Thyroid gland (tissue), 4 donors: ENCODE data around the gene CBLB. TPM values are rescaled to one million over a fixed set of nuclear protein-coding genes. Genes with fewer than 3 reads are reported as not detected.

ENCODE experiments used
- DNase-seq, 2 donors: peaks; one replicate each; pipeline ENCODE4 v3.0.0-alpha.2; 2019
- H3K27ac ChIP-seq, 3 donors: fragments of 200-600 bp; sonication (generic); 1 replicate in 2 of 3; 2 replicates in 1 of 3; pipeline ENCODE4 v1.5.1; 2016 to 2019; ENCODE audit warnings: mild to moderate bottlenecking in 1 of 3, moderate library complexity in 1 of 3
- H3K27me3 ChIP-seq: fragments of 200-600 bp; sonication (generic); one replicate; pipeline ENCODE4 v1.5.1; 2019
- H3K36me3 ChIP-seq, 2 donors: fragments of 200-600 bp; sonication (generic); one replicate each; pipeline ENCODE4 v1.5.1; 2016 to 2019
- H3K4me1 ChIP-seq, 2 donors: fragments of 200-600 bp; sonication (generic); one replicate each; pipeline ENCODE4 v1.5.1; 2017 to 2019
- H3K4me3 ChIP-seq, 3 donors: fragments of 200-600 bp; sonication (generic); replicated peaks in 1 of 3; 1 replicate in 2 of 3; 2 replicates in 1 of 3; pipeline ENCODE4 v1.5.1; 2016; ENCODE audit warnings: mild to moderate bottlenecking in 1 of 3
- H3K9me3 ChIP-seq: fragments of 200-600 bp; sonication (generic); one replicate; pipeline ENCODE4 v1.5.1; 2017
- CTCF ChIP-seq, 6 experiments: fragments of 200-600 bp in 3 of 6; fragments of 450-650 bp in 3 of 6; sonication (generic) in 3 of 6; IDR thresholded peaks; one replicate each; pipeline ENCODE4 v1.5.1; 2016 to 2019; ENCODE audit warnings: antibody characterized with exemption in 6 of 6, mild to moderate bottlenecking in 2 of 6, inconsistent platforms in 1 of 6, moderate library complexity in 1 of 6
- POLR2A ChIP-seq, 2 donors: fragments of 450-650 bp; IDR thresholded peaks; one replicate each; pipeline ENCODE4 v1.6.1; 2017; ENCODE audit warnings: antibody characterized with exemption in 2 of 2, mild to moderate bottlenecking in 2 of 2, moderate library complexity in 1 of 2
- WGBS, 2 donors: methylation state at CpG; one replicate each; pipeline ENCODE4 v1.1.5; 2017; 5-methylcytosine and 5-hydroxymethylcytosine counted together
- intact Hi-C: fragments of 100-400 bp; cut with DNase I; formaldehyde crosslinking; loops from one replicate; pipeline ENCODE4 v1.15.1; 2023
- total RNA-seq, 4 donors: library from RNA; depleted of rRNA; stranded (reverse); fragments of >200 nt; gene quantifications; one replicate each; pipeline ENCODE4 v1.2.3, GENCODE V29; 2016

Gene CBLB
- total RNA-seq, 4 donors from 2014 or later, result 61.8 to 119 (median 83.4) TPM

- Histone ChIP-seq H3K27ac (no peak overlapping the region), H3K27me3 (no peaks in the 10 kb centered on the region), H3K4me3 (no peak overlapping the region), H3K9me3 (no peaks in the 10 kb centered on the region), H3K4me1 (no peaks in the 10 kb centered on the region), H3K36me3 (no peaks in the 10 kb centered on the region)
- intact Hi-C loops, result no loop called here
- DNase-seq, result no peak
- WGBS, 2 donors, result 86% methylated on average over 5 of the region's 5 CpGs
- no peak for TF ChIP-seq POLR2A (IDR thresholded peaks at IDR 0.05)
- no peak for TF ChIP-seq CTCF (IDR thresholded peaks at IDR 0.05)
These were observed 234.1 kb downstream of the CBLB start for GRCh38 chr3:105634708-105635107.

- no peak overlapping the region for H3K4me3 ChIP-seq
- no peak for DNase-seq
- no peak overlapping the region for H3K27ac ChIP-seq
- H3K9me3 ChIP-seq, result no peaks in the 10 kb centered on the region
- intact Hi-C loops, result no loop called here
- H3K27me3 ChIP-seq, result no peaks in the 10 kb centered on the region
- no peaks in the 10 kb centered on the region for H3K4me1 ChIP-seq
- TF ChIP-seq POLR2A (IDR thresholded peaks at IDR 0.05), result no peak
- no peak for TF ChIP-seq CTCF (IDR thresholded peaks at IDR 0.05)
- no peaks in the 10 kb centered on the region for H3K36me3 ChIP-seq
These were observed 239.1 kb downstream of the CBLB start for GRCh38 chr3:105629718-105630117.

GRCh38 chr3:105626739-105627138, 242.1 kb downstream of the CBLB start:
- Histone ChIP-seq H3K9me3 (no peaks in the 10 kb centered on the region), H3K4me1 (no peaks in the 10 kb centered on the region), H3K27ac (no peak overlapping the region), H3K27me3 (no peaks in the 10 kb centered on the region), H3K4me3 (no peak overlapping the region), H3K36me3 (no peaks in the 10 kb centered on the region)
- intact Hi-C loops, result no loop called here
- WGBS, 2 donors, result 96 to 97% methylated on average over 5 of the region's 5 CpGs
- no peak for TF ChIP-seq CTCF (IDR thresholded peaks at IDR 0.05)
- TF ChIP-seq POLR2A (IDR thresholded peaks at IDR 0.05), result no peak
- no peak for DNase-seq

GRCh38 chr3:105622169-105622568, 246.6 kb downstream of the CBLB start:
- no peaks in the 10 kb centered on the region for H3K36me3 ChIP-seq
- H3K27ac ChIP-seq, result no peak overlapping the region
- no peaks in the 10 kb centered on the region for H3K27me3 ChIP-seq
- no peaks in the 10 kb centered on the region for H3K9me3 ChIP-seq
- no peak for TF ChIP-seq CTCF (IDR thresholded peaks at IDR 0.05)
- TF ChIP-seq POLR2A (IDR thresholded peaks at IDR 0.05), result no peak
- H3K4me1 ChIP-seq, result no peaks in the 10 kb centered on the region
- intact Hi-C loops, result no loop called here
- no peak overlapping the region for H3K4me3 ChIP-seq
- no peak for DNase-seq

GRCh38 chr3:105620236-105620635, 248.6 kb downstream of the CBLB start:
- H3K27me3 ChIP-seq, result no peaks in the 10 kb centered on the region
- no peaks in the 10 kb centered on the region for H3K4me1 ChIP-seq
- H3K27ac ChIP-seq, result no peak overlapping the region
- TF ChIP-seq POLR2A (IDR thresholded peaks at IDR 0.05), result no peak
- TF ChIP-seq CTCF (IDR thresholded peaks at IDR 0.05), result no peak
- H3K4me3 ChIP-seq, result no peak overlapping the region
- no peaks in the 10 kb centered on the region for H3K9me3 ChIP-seq
- no peaks in the 10 kb centered on the region for H3K36me3 ChIP-seq
- no peak for DNase-seq
- intact Hi-C loops, result no loop called here
- 90 to 96% methylated on average over 2 of the region's 2 CpGs for WGBS, 2 donors
